HCT116 (cell line): ENCODE measurements around the gene PNPLA5. TPM values are rescaled to one million over a fixed set of nuclear protein-coding genes. Genes with fewer than 3 reads are reported as not detected.

Experiments used
- ATAC-seq: fragments of 200-7000 bp; cut with Tn5 transposase; 2 replicates; pipeline ENCODE4 v1.9.1; 2020; ENCODE audit warnings: mild to moderate bottlenecking, moderate library complexity
- BruUV-seq: library from RNA; stranded (reverse); fragments of 400-500 nt; replicated peaks from 2 replicates; lab custom pipeline; 2021; lab: Mats Ljungman, UMichigan
- CTCF ChIA-PET: fragments of 300-600 bp; sonication (Branson Sonifier 250); formaldehyde crosslinking; loops from one replicate; lab custom pipeline; 2021; ENCODE audit warnings: antibody characterized with exemption; lab: Charles Lee
- POLR2A ChIA-PET: fragments of 300-600, 350-600 bp; sonication (Branson Sonifier 250); formaldehyde crosslinking; loops from one replicate; lab custom pipeline; 2021; ENCODE audit warnings: antibody characterized with exemption; lab: Charles Lee
- RAD21 ChIA-PET, 2 experiments: fragments of 300-600 bp; sonication (Branson Sonifier 250); formaldehyde crosslinking; loops; one replicate each; lab custom pipeline; 2023; ENCODE audit warnings: low total read pairs in 2 of 2; ENCODE audit not compliant: uncharacterized antibody in 2 of 2, unreplicated experiment in 2 of 2, low non-redundant PET in 1 of 2; lab: Charles Lee
- DNase-seq: peaks from one replicate; pipeline ENCODE4 v3.0.0-alpha.2; 2010; ENCODE audit warnings: low read depth, low spot score
- H2AFZ ChIP-seq: fragments of 200-600 bp; shearing (Covaris generic), sonication (generic); 2 replicates; pipeline ENCODE4 v1.6.1; 2017; ENCODE audit warnings: low read depth, mixed run types, mixed read lengths, antibody characterized with exemption, low read length; ENCODE audit not compliant: poor library complexity, severe bottlenecking
- H3K27ac ChIP-seq: 2 replicates; pipeline ENCODE4 v1.5.1; 2012; ENCODE audit warnings: low read depth, low read length
- H3K27me3 ChIP-seq: fragments of 200-600 bp; sonication (generic); 2 replicates; pipeline ENCODE4 v1.6.1; 2016; ENCODE audit warnings: mixed run types, low read length, mixed read lengths; ENCODE audit not compliant: insufficient read depth
- H3K36me3 ChIP-seq, 2 experiments: fragments of 200-500 bp in 1 of 2; fragments of 200-600 bp in 1 of 2; sonication (Bioruptor generic) in 1 of 2; sonication (generic) in 1 of 2; 2 replicates each; pipeline versions ENCODE4 v1.5.1 to v1.6.1; 2014 to 2016; ENCODE audit warnings: low read length in 2 of 2, inconsistent platforms in 1 of 2, mixed read lengths in 1 of 2, mixed run types in 1 of 2; ENCODE audit not compliant: insufficient read depth in 2 of 2, control insufficient read depth in 1 of 2
- H3K4me1 ChIP-seq, 2 experiments: fragments of 200-600 bp in 1 of 2; sonication (generic) in 1 of 2; 2 replicates each; pipeline versions ENCODE4 v1.5.1 to v1.6.1; 2012 to 2017; ENCODE audit warnings: low read length in 2 of 2, inconsistent platforms in 1 of 2, mild to moderate bottlenecking in 1 of 2, mixed read lengths in 1 of 2, mixed run types in 1 of 2, moderate library complexity in 1 of 2; ENCODE audit not compliant: insufficient read depth in 2 of 2, control insufficient read depth in 1 of 2
- H3K4me2 ChIP-seq: fragments of 200-600 bp; sonication (generic); 2 replicates; pipeline ENCODE4 v1.6.1; 2017; ENCODE audit warnings: mixed run types, low read length, mixed read lengths
- H3K4me3 ChIP-seq, 2 experiments: fragments of 200-600 bp in 1 of 2; sonication (generic) in 1 of 2; replicated peaks in 1 of 2; 2 replicates each; pipeline ENCODE4 v1.5.1; 2011 to 2016; ENCODE audit warnings: low read length in 2 of 2, control low read depth in 1 of 2, low read depth in 1 of 2, mild to moderate bottlenecking in 1 of 2, mixed read lengths in 1 of 2, mixed run types in 1 of 2
- H3K79me2 ChIP-seq: fragments of 200-600 bp; sonication (generic); 2 replicates; pipeline ENCODE4 v1.6.1; 2017; ENCODE audit warnings: mild to moderate bottlenecking, mixed run types, low read length, moderate library complexity, mixed read lengths; ENCODE audit not compliant: insufficient read depth
- H3K9ac ChIP-seq: fragments of 200-600 bp; sonication (generic); 2 replicates; pipeline ENCODE4 v1.6.1; 2016; ENCODE audit warnings: low read length, mixed read lengths
- H3K9me2 ChIP-seq: fragments of 200-600 bp; sonication (generic), shearing (Covaris generic); 2 replicates; pipeline ENCODE4 v1.6.1; 2017; ENCODE audit warnings: mixed run types, mild to moderate bottlenecking, moderate library complexity; ENCODE audit not compliant: insufficient read depth
- H3K9me3 ChIP-seq, 2 experiments: fragments of 200-500 bp in 1 of 2; fragments of 200-600 bp in 1 of 2; sonication (Bioruptor generic) in 1 of 2; sonication (generic) in 1 of 2; 2 replicates each; pipeline ENCODE4 v1.6.1; 2014 to 2017; ENCODE audit warnings: low read length in 2 of 2, mixed read lengths in 2 of 2, inconsistent platforms in 1 of 2, low read depth in 1 of 2, mild to moderate bottlenecking in 1 of 2, mixed run types in 1 of 2, moderate library complexity in 1 of 2; ENCODE audit not compliant: control insufficient read depth in 1 of 2, insufficient read depth in 1 of 2
- H4K20me1 ChIP-seq: fragments of 200-600 bp; sonication (generic), shearing (Covaris generic); 2 replicates; pipeline ENCODE4 v1.6.1; 2017; ENCODE audit warnings: mixed run types, mild to moderate bottlenecking, moderate library complexity; ENCODE audit not compliant: insufficient read depth
- ATF3 ChIP-seq: IDR thresholded peaks from 2 replicates; pipeline ENCODE4 v1.6.1; 2012
- CTCF ChIP-seq, 3 experiments: fragments of 200-600 bp in 1 of 3; sonication (generic) in 1 of 3; IDR thresholded peaks in 2 of 3; conservative IDR thresholded peaks in 1 of 3; 2 replicates each; pipeline ENCODE4 v1.5.1; 2012 to 2017; ENCODE audit warnings: low read depth in 2 of 3, low read length in 2 of 3, antibody characterized with exemption in 1 of 3, borderline replicate concordance in 1 of 3, control low read depth in 1 of 3, mild to moderate bottlenecking in 1 of 3, mixed read lengths in 1 of 3, mixed run types in 1 of 3, moderate library complexity in 1 of 3; ENCODE audit not compliant: insufficient read depth in 1 of 3
- EGR1 ChIP-seq: IDR thresholded peaks from 2 replicates; pipeline ENCODE4 v1.6.1; 2012; ENCODE audit warnings: low read depth
- ELF1 ChIP-seq: IDR thresholded peaks from 2 replicates; pipeline ENCODE4 v1.6.1; 2012; ENCODE audit warnings: low read depth, borderline replicate concordance
- FOSL1 ChIP-seq: IDR thresholded peaks from 2 replicates; pipeline ENCODE4 v1.6.1; 2012; ENCODE audit warnings: low read depth
- JUND ChIP-seq: IDR thresholded peaks from 2 replicates; pipeline ENCODE4 v1.6.1; 2012
- MAX ChIP-seq: IDR thresholded peaks from 2 replicates; pipeline ENCODE4 v1.6.1; 2012
- POLR2A ChIP-seq: IDR thresholded peaks from 2 replicates; pipeline ENCODE4 v1.7.0; 2011; ENCODE audit warnings: borderline replicate concordance; ENCODE audit not compliant: insufficient read depth, insufficient read length; ENCODE audit errors: extremely low read depth
- POLR2AphosphoS5 ChIP-seq: IDR thresholded peaks from 2 replicates; pipeline ENCODE4 v1.6.1; 2011; ENCODE audit warnings: mild to moderate bottlenecking, low read depth, low read length, moderate library complexity
- RAD21 ChIP-seq: IDR thresholded peaks from 2 replicates; pipeline ENCODE4 v1.6.1; 2012; ENCODE audit warnings: low read depth, mild to moderate bottlenecking
- REST ChIP-seq: IDR thresholded peaks from 2 replicates; pipeline ENCODE4 v1.6.1; 2012; ENCODE audit warnings: low read depth
- SRF ChIP-seq: IDR thresholded peaks from 2 replicates; pipeline ENCODE4 v1.6.1; 2012; ENCODE audit warnings: low read depth
- TCF7L2 ChIP-seq: IDR thresholded peaks from 2 replicates; pipeline ENCODE4 v1.7.0; 2011; ENCODE audit warnings: borderline replicate concordance, inconsistent platforms; ENCODE audit not compliant: insufficient read depth, insufficient read length; ENCODE audit errors: extremely low read depth
- YY1 ChIP-seq: IDR thresholded peaks from 2 replicates; pipeline ENCODE4 v1.6.1; 2011; ENCODE audit warnings: low read length, low read depth, moderate library complexity, mild to moderate bottlenecking; ENCODE audit not compliant: insufficient replicate concordance; ENCODE audit errors: extremely low read depth
- ZBTB33 ChIP-seq: IDR thresholded peaks from 2 replicates; pipeline ENCODE4 v1.6.1; 2011; ENCODE audit warnings: mild to moderate bottlenecking, low read length, moderate library complexity; ENCODE audit not compliant: insufficient replicate concordance; ENCODE audit errors: extremely low read depth
- ZNF274 ChIP-seq: fragments of 200-500 bp; sonication (Bioruptor generic); IDR thresholded peaks from 2 replicates; pipeline ENCODE4 v1.6.1; 2014; ENCODE audit warnings: mild to moderate bottlenecking, low read depth, low read length, inconsistent platforms
- intact Hi-C: fragments of 100-400 bp; cut with micrococcal nuclease; formaldehyde crosslinking; loops from 2 replicates; pipeline ENCODE4 v1.10.0; 2022
- total RNA-seq: library from RNA; stranded (reverse); gene quantifications from one replicate; pipeline ENCODE4 v1.2.1, GENCODE V29; 2021; ENCODE audit not compliant: unreplicated experiment

The PNPLA5 gene
- total RNA-seq, 1 experiment from 2014 or later, result 2.9 TPM

- no peak overlapping the region for H3K4me3 ChIP-seq
- ATAC-seq (no peak), DNase-seq (no peak)
- no peak overlapping the region for H3K4me2 ChIP-seq
- no peak overlapping the region for H2AFZ ChIP-seq
- no TSS peak for BruUV-seq
- H3K79me2 ChIP-seq, result no peaks in the 10 kb centered on the region
- no peak for TF ChIP-seq TCF7L2
- no peak for TF ChIP-seq ELF1
- no peak for TF ChIP-seq POLR2AphosphoS5
- TF ChIP-seq ZBTB33, result no peak
- TF ChIP-seq ZNF274, result no peak
- TF ChIP-seq FOSL1, result no peak
- TF ChIP-seq REST, result no peak
- TF ChIP-seq SRF, result no peak
- no peak for TF ChIP-seq EGR1
- TF ChIP-seq POLR2A, result no peak
- no peak for TF ChIP-seq CTCF (IDR thresholded peaks at IDR 0.05 in 2 of 3, conservative IDR thresholded peaks at IDR 0.05 in 1 of 3; ENCODE audit: borderline replicate concordance in 1 of 3, insufficient read depth in 1 of 3, low read depth in 2 of 3, low read length in 2 of 3)
- no peak for TF ChIP-seq JUND
- no peak for TF ChIP-seq RAD21
- TF ChIP-seq MAX, result no peak
- TF ChIP-seq ATF3, result no peak
- TF ChIP-seq YY1, result no peak
- H3K4me1 ChIP-seq, result peaks cover 0 to 7% of the 10 kb centered on the region in 2 experiments; a peak in 1 of 4 replicates
- ChIA-PET POLR2A (interaction anchor here (0.8 to 1.3 kb wide), 2 partner anchors 14 to 39 kb away, joined by 4 to 6 read pairs; partner anchors contain the start of gene PNPLA3), CTCF (interaction anchor here (0.7 to 2.9 kb wide), 16 partner anchors 9 to 1060 kb away, joined by 3 to 30 read pairs (median 4); partner anchors contain the start of genes EFCAB6, PNPLA3 and SAMM50), RAD21 (interaction anchor here (0.6 to 1.4 kb wide), 3 partner anchors 61 to 478 kb away, joined by 3 to 5 read pairs (median 4); no protein-coding TSS in a partner anchor)
- no peaks in the 10 kb centered on the region for H3K36me3 ChIP-seq
- H3K9me2 ChIP-seq, result no peaks in the 10 kb centered on the region
- no peaks in the 10 kb centered on the region for H3K27me3 ChIP-seq
- H3K9me3 ChIP-seq, result no peaks in the 10 kb centered on the region
- H3K9ac ChIP-seq, result no peak overlapping the region
- no peaks in the 10 kb centered on the region for H4K20me1 ChIP-seq
- H3K27ac ChIP-seq, result no peak overlapping the region
- intact Hi-C loops, result loop anchor here (10.0 kb wide), 2 partner anchors 200 to 740 kb away; no protein-coding TSS in a partner anchor
Measured at GRCh38 chr22:43885319-43885671, 6.5 kb downstream of the PNPLA5 start.
